NCI-H2029 treated with DMSO at 0.1 percent for 48 hours (cell line): ENCODE data around the gene DEFB113.

Experiments used
- DNase-seq: peaks from one replicate; lab custom pipeline; 2025; lab: John Stamatoyannopoulos, UW

DEFB113 gene

DNA sequence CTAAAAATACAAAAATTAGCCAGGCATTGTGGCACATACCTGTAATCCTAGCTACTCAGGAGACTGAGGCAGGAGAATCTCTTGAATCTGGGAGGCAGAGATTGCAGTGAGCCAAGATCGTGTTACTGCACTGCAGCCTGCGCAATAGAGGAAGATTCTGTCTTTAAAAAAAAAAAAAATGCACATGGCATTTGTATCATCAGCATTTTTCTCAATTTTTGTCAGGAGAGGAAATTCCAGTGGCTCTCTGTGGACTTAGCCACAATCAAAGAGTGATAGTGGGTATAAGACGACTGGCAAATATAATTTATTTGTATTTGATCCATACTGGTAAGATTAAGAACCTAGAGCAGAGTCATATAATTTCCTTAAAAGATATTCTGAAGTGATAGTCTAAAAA, 34.0 kb downstream of the DEFB113 start:
- DNase-seq, result no peak

GRCh38 chr6:49934770-49935169, 34.7 kb downstream of the DEFB113 start:
- DNase-seq, result no peak

DNA sequence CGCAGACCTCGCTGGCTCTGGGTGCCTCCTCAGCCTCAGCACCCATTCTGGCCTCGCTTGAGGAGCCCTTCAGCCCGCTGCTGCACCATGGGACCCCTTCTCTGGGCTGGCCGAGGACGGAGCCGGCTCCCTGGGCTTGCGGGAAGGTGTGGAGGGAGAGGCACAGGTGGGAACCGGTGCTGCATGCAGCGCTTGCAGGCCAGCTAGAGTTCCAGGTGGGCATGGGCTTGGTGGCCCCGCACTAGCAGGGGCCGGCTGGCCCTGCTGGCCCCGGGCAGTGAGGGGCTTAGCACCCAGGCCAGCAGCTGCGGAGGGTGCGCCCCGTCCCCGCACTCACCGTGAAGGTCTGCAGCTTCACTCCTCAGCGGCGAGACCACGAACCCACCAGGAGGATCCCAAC, 35.9 kb downstream of the DEFB113 start:
- DNase-seq, result no peak

GRCh38 chr6:49929340-49929739, 40.1 kb downstream of the DEFB113 start:
- no peak for DNase-seq

DNA sequence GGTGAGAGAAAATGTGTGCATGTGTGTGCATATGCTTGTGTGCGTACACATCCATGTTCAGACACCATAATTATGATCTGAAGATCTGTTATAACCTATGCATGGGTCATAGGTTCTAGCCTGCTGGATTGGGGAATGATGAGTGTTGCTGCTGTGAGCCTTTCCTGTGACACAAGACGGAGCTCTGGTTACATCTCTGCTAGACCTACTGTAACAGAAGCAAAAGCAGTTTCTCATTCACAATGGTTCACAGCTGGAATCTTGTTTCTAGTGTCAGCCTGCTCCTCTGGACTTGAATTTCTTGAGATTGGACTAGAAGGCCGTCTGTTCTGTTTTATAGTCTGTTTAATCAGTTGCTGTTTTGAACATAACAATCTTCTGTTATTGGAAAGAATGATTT, 45.6 kb downstream of the DEFB113 start:
- no peak for DNase-seq

DNA sequence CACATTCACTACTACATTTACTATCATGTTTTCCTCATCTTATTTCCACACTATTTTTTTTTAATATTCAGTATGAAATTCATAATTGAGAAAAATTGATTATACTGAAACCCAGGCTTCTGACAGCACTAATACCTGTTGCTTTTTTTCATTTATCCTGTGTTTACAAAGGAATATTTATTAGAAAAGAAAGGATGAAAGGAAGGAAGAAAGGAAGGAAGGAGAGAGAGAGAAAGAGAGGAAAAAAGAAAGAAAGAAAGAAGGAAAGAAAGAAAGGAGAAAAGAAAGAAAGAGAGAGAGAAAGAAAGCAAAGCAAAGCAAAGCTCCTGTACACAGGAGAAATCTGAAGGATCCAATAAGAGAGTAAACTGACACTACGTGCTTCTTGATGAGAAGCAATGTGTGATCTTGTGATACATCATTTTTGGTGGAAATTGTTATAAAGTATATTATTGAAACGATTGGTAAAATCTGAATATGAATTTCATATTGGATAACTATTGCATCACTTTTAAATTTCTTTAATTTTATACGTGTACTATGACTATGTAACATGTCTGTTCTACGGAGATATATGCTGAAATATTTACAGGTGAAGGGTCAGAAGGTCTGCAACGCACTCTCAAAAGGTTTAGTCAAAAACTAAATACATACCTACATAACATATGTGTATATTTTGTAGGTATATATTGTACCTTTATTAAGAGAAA, 49.3 kb downstream of the DEFB113 start:
- DNase-seq, result no peak

GRCh38 chr6:49919261-49919660, 50.2 kb downstream of the DEFB113 start:
- no peak for DNase-seq

DNA sequence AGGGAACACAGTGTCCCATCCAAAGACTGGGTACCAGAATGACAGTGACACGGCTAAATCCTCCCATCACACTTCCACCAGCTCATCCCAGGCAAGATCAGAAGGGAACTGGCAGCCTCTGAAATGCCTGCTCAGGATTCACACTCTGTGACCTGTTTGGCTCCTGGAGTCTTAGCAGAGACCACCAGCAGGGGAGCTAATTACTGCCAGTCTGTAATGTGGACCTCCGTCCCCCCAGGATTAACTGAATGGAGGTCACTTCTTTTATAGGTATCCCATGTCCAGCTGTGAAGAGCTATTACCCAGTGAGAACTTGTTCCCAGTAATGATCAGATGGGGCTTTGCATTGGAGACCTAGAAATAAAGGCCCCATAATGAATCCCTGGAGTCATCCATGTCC, 50.6 kb downstream of the DEFB113 start:
- DNase-seq, result no peak
